ENCODE results near the gene TDO2.

GRCh38 chr4:155929833-155930232 lies 26.3 kb downstream of the TDO2 start:
- TF ChIP-seq POLR2A (IDR thresholded peaks at IDR 0.05; ENCODE audit: low read length) (no peak), GATA1 (IDR thresholded peaks at IDR 0.05; ENCODE audit: low read depth, low read length) (no peak)

Data from erythroblast (primary cell).